T1000 (cell line): Measurements from ENCODE around the gene NDC80.

Experiments used
- DNase-seq: peaks from one replicate; lab custom pipeline; 2025; ENCODE audit warnings: mixed read lengths; lab: John Stamatoyannopoulos, UW

The NDC80 gene

DNA sequence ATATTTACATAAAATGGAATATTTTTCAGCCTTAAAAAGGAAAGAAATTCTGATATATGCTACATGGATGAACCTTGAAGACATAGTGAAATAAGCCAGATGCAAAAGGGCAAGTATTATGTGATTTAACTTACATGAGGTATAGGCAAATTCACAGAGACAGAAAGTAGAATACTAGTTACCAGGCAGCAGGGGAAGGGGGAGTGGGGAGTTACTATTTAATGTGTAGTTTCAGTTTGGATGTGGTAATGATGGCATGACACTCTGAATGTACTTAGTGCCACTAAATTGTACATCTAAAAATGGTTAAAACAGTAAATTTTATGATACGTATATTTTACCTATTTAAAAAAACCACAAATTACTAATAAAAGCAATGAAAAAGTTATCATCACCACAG is 12.1 kb upstream of the NDC80 start:
- DNase-seq = no peak

DNA sequence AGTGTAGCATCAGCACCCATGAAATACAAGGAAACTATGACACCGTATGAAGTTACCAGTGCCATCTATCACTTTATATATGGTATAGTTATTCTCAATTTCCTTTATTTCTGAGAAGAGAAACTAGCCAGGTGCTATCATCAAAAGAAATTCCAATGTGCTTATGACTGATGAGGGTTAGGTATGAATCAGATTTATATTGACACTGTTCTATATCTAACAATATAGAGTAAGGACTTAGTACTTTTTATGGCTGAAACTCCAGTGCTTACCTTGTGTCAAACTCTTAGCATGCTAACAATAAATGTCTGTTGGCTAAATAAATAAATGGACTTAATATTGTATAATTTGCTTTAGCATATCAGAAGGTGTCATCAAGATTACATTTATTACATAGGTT is 7.0 kb upstream of the NDC80 start:
- no peak for DNase-seq

DNA sequence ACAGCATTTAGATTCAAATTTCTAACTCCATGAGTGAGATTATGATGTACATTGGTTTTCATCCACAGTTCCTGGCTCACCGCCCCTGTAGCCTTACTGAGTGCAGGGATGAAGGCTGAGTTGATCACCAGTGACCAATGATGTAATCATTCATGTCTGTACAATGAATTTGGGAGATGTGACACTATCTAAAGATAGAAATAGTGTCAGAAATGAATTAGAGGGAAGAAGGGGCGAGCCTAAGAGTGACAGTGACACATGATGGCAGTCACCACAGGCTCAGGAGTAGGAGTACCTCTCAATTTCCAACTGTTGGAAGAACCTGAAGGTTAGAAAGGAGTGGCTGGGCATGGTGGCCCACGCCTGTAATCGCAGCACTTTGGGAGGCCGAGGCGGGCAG is 3.2 kb upstream of the NDC80 start:
- no peak for DNase-seq

DNA sequence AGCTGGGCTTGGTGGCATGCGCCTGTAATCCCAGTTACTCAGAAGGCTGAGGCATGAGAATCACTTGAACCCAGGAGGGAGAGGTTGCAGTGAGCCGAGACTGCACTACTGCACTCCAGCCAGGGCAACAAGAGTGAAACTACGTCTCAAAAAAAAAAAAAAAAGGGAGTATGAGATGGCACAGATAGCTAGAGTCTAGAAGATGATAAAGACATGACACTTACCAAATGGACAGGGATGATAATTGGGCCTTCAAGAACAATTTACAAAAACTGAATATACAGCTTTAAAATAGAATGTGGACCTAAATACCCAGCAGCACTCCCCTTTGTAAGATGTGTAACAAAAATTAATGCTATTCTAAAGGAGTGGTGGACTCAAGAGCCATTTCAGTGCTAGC is 2.8 kb upstream of the NDC80 start:
- no peak for DNase-seq

DNA sequence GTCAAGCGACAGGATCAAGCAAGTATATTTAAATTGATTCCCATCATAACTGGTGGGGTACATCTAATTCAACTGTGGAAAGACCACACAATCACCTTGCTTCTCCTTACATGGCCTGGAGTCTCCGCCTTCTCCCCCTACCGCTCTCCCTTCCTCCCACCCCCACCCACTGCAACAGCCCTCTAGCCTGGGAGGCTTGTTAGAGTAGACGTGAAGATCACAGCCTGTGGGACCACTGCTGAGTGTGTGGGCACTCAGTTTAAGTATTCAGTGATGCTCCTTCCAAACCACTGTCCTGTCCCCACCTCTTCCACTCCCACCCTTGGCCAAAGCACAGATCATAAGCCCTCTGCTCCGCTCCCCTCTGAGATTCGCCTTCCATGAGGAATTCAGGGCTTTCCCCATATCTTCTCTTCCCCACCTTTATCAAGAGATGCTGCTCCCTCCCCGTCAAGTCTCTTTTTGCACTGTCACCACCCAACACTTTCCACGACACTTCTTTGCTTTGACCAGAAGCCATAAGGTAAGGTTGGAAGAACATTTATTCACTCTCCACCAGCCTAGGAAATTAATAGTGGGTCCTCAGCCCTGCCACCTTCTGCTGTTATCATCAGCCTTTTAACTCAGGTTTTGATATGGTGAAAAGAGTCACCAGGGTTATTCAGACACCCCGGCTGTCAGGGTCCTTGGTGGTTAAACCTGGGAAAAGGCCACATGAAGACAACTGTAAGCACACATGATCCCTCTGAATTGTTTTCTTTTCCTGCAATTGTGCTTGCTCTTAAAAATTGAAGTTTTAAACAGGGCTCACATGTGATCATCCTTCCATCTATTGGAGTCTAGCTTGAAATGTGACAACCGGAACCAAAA is 1.8 kb upstream of the NDC80 start:
- no peak for DNase-seq

DNA sequence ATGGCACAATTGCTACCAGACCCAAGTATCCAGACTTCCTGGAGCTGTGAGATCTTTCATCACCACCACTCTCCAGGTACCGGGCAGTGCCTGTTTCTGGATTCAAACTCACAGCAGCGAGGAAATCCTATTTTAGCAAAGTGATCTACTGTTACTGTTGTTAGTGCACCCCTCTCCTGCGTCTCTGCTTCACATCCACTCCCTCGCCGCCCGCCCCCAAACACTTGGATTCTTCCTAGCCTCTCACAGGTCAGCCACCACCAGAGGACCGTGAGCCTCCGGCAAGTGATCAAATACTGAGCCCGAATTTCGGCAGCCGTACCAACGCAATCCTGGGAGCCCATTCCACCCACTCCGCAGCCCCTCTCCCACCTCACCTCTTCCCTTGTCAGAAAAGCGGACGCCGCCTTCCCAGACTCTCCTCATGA is 571 bp upstream of the NDC80 start:
- no peak for DNase-seq

DNA sequence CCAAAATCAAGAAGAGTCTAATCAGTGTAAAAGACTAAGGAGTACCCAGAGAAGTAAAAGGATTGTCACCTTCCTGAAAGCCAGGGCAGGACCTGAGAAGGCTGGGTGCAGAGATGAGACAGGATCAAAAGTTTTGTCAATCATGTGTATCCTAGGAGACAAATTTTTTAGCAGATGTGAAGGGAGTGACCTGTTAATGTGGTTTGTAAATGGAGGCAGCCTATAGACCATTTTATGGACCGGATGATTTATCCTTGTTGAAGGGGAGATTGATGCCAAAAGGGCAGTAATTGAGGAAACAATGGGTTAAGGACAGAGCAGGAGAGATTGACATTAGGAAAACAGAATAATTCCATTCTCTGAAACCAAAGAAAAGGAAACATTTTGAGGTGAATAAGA is 813 bp downstream of the NDC80 start:
- DNase-seq = no peak

DNA sequence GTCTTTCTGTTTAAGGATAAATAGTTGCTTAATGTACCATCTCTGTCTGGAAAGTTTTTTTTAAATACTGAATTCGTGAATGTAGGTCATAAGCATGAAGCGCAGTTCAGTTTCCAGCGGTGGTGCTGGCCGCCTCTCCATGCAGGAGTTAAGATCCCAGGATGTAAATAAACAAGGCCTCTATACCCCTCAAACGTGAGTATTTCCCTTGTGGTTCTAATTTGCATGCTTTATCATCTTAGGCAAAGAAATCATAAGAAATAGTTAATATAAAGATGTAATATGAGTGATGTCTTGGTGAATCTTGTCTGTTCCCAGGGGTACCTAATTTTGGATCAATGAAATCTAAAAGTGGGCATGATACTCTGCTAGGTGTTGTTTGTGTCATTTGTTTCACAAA is 1.5 kb downstream of the NDC80 start:
- no peak for DNase-seq

DNA sequence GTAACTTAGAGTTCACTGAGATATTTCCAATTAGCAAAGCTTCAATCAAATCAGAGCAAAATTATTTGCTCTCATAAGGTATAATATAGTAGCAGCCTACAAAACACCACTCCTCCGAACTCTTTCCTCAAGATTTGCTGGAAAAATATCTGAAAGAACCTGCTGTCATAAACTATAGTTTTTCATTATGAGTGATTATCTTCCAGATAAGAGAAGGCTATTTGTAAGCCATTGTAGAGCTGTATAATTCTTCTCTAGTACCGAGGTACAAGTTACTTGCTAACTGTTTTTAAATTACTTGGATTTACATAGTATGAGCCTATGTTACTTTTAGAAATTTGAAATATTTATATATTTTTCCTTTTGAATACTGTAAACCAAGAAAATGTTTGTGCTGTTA is 2.1 kb downstream of the NDC80 start:
- no peak for DNase-seq

DNA sequence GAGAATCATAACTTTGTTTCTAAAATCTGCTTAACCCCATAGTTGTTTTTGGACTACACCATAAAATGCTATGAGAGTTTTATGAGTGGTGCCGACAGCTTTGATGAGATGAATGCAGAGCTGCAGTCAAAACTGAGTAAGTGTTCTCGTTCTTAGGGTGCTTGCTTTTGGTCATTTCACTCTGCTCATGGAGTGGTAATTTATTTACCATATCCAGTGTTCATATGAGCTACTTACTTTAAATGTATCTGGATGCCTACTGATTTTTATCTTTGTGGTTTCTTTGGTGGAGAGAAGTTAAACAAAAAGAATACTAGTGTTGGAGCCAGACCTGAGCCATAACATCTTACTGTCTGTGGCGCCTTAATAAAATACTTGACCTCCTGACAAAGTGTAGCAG is 16.4 kb downstream of the NDC80 start:
- DNase-seq = no peak

DNA sequence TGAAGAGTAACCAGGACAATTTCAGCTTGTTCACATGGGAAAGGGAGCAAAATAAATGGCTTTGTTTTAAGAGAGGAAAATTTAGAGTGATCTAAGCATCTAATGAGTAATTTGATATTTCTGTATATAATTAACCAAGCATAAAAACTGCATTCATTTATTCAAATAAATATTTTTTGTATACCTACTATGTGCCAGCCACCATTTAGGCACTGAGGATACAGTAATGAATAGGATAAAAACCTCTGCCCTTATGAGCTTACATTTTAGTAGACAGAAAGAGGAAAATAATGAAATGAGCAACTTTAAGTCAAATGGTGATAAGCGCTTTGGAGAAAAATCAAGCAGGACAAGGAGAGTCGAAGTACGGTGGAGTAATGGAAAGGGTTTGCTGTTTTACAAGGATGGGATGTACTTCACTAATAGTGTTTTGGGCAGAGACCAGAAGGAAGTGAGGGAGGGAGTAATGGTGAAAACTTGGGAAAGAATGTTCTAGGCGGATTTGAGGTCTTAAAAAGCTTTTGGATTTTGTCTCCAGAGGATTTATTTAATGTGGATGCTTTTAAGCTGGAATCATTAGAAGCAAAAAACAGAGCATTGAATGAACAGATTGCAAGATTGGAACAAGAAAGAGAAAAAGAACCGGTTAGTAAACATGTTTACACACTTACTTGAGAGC is 17.4 kb downstream of the NDC80 start:
- no peak for DNase-seq

DNA sequence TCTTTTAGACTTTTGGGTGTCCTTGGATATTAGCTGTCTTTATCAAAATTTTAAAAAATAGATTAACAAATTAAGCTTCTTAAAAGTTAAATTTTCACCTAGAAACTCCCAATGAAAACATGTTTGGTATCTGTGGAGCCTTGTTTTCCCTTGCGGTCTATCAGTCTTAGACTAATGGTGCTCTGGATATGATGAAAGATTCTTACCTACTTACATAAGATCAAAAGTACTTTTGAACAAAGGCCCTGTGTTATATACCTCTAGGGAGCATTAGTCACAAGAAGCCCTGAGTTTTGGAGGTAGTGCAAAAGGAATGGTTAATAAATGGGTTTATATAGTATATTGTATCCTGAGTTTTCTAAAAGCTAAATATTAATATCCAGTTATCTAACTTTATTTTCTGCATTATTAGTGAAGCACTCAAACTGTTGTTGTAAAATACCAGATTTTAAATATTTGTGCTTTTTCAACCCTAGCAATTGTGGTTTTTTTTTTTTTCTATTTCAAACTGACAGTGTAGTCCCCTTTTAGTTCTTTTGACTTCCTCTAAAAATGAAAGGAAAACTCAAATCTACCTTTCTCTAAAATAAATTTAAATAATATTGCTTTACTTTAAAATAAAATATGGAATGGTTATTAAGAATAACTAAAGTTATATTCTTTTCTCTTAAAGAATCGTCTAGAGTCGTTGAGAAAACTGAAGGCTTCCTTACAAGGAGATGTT is 18.1 kb downstream of the NDC80 start:
- DNase-seq = no peak

DNA sequence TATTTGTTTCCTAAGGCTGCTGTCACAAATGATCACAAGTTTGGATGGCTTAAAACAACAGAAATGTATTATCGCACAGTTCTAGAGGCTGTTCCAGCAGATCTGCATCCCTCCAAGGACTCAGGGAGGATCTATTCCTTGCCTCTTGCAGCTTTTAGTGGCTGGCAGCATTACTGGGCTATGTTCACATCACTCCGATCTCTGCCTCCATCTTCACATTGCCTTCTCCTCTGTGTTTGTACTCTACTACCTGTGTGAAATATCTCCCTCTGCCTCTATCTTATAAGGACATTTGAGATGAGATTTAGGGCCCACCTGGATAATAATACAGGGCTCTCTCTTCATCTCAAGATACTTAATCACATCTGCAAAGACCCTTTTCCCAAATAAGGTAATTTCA is 18.9 kb downstream of the NDC80 start:
- DNase-seq = no peak

DNA sequence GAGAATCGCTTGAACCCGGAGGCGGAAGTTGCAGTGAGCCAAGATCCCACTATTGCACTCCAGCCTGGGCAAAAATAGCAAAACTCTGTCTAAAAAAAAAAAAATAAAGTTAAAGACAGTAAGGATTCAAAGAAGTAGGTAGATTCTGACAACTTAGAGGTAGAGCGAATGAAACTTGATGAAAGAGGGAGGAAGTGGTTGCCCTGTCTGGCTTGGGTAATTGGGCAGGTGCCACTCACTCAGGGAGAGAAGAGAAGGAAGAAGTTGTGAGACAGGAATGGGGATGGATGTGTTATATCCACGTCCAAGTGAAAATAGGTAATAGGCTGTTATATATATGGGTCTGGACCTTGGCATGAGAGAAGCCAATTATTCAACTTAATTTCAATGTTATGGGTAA is 26.3 kb downstream of the NDC80 start:
- no peak for DNase-seq

DNA sequence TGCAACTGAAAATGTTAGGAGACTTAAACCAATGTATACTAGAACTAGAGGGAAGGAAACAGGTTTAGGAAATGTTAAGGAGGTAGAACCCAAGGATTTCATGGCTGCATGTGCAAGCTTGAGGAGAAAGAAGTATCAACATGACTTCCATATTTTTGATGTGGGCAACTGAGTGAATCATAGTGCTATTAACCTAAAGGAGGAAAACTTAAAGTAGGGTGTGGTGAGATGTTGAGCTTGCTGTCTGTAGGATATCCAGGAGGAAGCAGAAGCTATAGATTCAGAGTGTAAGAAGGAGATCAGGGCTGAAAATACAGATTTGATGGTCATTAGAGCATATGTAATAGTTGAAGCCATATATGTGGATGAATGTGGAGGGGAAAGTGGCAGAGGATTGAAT is 31.5 kb downstream of the NDC80 start:
- DNase-seq = no peak

DNA sequence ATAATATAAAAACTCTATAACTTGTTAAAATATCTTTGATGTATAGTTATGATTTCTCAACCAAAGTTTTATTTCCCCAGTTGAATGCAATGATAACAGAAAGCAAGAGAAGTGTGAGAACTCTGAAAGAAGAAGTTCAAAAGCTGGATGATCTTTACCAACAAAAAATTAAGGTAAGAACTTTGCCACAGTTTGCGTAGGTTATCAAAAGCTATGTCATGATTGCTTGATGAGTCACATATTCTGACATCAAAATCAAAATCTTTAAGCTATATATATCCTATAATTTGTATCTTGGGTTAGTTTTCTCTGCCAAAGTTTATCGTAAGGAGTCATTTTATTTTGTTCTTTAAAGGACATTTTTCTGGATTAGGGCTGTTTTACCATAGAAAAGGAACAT is 35.0 kb downstream of the NDC80 start:
- no peak for DNase-seq

DNA sequence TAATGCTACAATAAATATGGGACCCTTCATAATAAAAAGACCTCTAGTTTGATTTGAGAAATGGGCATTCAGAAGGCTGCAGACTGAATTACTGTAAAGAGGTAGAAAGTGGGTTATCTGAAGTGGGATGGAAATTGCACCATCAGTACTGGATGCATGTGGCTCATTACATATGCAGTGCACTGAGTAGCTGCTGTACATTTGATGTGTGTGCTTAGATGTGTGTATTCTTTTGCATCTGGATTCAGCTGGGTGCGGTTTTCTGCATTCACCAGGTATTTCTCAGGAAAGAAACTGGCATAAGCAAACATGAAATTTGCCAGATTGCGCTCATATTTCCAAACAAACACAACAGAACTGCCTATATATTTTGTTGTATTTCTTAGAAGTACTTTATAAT is 38.2 kb downstream of the NDC80 start:
- DNase-seq = no peak

DNA sequence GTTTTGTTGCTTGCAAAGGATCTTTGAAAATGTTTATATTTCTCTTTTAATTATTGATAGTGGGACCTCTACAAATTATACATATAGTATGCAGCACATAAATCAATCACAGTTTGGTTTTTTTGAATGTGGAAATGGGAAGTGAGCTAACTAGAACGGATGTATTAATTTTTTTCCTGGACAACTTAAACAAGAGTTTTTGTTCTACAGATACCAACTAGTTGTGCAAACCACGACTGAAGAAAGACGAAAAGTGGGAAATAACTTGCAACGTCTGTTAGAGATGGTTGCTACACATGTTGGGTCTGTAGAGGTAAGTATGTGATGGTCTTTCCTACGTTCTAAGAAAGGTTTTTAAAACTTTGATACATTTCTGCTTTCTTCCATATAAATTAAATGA is 39.2 kb downstream of the NDC80 start:
- no peak for DNase-seq

DNA sequence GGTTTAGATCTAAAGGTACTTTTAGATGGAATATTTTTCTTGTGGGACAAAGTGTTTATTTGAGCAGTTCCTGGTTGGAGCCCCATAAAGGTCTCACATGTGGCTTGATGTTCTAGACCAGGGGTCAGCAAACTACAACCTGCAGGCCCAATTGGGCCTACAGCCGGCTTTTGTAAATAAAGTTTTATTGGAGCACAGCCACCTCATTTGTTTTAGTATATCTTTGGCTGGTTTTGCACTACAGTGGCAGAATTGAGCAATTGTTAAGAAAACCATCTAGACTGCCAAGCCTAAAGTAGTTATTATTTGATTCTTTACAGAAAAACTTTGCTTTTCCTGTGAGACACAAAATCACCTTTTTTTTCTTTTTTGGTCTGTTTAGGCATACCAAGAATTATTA is 41.6 kb downstream of the NDC80 start:
- DNase-seq = no peak

DNA sequence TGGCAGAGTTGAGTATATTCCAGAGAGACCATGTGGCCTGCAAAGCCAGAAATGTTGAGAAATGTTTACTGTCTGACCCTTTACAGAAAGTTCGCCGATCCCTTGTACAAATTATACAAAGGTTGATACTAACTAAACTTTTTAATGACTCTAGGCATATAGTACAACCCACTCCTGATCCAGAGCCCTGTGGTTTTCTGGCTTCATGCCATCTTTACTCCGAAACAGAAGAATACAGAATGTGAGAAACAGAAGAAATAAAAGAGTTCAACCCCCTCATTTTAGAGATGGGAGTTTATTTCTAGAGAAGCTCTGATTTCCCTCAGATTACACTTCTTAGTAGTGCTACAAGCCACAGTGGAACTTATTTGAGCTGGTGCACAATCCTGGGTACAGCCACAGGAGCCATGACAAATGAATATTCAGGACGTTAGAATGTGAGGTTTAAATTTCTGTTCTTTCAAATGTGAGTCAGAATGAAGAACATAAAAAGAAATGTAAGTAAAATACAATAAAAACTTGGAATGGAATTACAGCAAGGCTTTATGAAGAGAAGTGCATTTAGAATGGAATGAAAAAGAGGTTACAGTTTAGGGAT is 46.1 kb downstream of the NDC80 start:
- no peak for DNase-seq

DNA sequence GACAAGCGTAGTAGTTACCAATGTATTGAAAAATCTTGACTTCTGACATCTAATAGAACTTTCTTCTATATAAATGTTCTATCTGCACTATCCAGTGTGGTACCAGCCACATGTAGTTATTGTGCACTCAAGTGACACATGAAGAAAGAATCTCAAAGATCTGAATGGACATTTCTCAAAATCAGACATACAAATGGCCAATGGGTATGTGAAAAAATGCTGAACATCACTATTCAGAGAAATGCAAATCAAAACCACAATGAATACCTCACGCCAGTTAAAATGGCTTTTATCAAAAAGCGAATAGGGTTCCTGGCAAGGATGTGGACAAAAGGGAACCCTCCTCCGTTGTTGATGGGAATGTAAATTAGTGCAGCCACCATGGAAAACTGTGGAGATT is 46.7 kb downstream of the NDC80 start:
- DNase-seq = no peak

DNA sequence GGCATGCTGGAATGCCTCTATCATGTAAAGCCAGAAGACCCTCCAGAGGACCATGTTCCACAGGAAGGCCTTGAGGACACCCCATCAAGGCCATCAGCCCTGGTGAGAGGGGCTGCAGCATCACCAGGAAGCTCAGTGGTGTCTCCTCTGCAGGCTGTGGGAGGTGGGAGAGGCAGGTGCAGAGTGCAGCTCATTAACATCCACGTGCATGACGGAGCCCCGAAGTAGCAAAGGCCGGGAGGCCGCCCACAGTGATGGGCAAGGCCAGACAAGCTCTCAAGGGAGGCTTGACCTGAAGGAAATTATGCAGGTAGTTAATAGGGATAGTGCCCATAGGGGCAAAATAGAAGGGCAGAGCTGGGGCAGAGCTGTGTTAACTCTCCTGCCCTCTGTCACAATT is 53.9 kb downstream of the NDC80 start:
- no peak for DNase-seq

DNA sequence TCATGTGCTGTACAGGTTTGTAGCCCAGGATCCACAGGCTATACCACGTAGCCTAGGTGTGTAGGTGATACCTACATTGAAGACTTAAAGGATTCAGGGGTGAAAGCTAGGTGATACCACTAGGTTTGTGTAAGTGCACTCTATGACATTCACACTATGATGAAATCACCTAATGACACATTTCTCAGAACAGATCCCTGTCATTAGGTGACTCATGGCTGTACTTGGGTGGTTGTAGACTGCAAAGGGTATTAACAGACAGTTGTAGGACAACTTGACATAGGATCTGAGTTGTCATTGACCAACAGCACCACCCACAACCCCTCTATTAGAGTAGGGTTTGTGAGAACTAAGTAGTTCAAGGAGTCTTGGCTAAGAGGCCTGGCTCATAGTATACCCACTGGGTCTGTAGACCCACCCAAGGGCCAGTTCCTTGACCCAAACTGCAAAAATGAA is 56.5 kb downstream of the NDC80 start:
- DNase-seq = no peak
